Uterus (tissue), 2 donors: ENCODE data around the gene ITPRIPL2.

Experiments used
- POLR2A ChIP-seq, 2 donors: fragments of 450-650 bp; IDR thresholded peaks; one replicate each; pipeline ENCODE4 v1.6.1; 2016; ENCODE audit warnings: antibody characterized with exemption in 2 of 2, mild to moderate bottlenecking in 1 of 2, moderate library complexity in 1 of 2
- TF ChIP-seq, protein P1 (sequence below), 4 experiments: fragments of 200-600 bp in 2 of 4; fragments of 450-650 bp in 2 of 4; sonication (generic) in 2 of 4; IDR thresholded peaks; one replicate each; pipeline ENCODE4 v1.5.1; 2016 to 2019; ENCODE audit warnings: antibody characterized with exemption in 4 of 4, mild to moderate bottlenecking in 2 of 4, moderate library complexity in 1 of 4

DNA sequence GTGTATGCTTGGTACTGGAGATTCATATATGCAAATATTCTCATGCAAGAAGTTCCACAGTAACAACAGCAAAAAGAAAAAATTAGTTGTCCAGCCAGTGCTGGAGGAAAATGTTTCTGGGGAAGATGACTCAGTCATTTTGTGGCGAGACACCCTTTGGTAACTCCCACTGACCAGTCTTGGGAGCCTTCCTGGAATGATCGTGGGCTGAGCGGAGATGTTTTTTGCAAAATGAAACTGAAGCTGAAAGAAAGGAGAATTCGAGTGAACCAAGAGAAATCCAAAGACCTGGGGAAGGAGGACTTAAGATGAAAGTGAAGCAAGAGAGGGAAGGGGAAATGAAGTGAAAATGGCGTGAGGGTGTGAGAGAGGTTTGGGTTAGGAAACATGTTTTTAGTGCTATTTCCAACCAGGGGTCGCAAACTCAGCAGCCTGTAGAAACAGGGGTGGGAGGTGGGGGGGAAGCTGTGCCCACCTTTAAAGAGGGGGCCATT lies 5.2 kb downstream of the ITPRIPL2 start:
- TF ChIP-seq, protein P1, sequence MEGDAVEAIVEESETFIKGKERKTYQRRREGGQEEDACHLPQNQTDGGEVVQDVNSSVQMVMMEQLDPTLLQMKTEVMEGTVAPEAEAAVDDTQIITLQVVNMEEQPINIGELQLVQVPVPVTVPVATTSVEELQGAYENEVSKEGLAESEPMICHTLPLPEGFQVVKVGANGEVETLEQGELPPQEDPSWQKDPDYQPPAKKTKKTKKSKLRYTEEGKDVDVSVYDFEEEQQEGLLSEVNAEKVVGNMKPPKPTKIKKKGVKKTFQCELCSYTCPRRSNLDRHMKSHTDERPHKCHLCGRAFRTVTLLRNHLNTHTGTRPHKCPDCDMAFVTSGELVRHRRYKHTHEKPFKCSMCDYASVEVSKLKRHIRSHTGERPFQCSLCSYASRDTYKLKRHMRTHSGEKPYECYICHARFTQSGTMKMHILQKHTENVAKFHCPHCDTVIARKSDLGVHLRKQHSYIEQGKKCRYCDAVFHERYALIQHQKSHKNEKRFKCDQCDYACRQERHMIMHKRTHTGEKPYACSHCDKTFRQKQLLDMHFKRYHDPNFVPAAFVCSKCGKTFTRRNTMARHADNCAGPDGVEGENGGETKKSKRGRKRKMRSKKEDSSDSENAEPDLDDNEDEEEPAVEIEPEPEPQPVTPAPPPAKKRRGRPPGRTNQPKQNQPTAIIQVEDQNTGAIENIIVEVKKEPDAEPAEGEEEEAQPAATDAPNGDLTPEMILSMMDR (IDR thresholded peaks at IDR 0.05) = no peak
- TF ChIP-seq POLR2A (IDR thresholded peaks at IDR 0.05) = no peak
